ENCODE results near the gene PPP1R3F. TPM values are rescaled to one million over a fixed set of nuclear protein-coding genes. Genes with fewer than 3 reads are reported as not detected.

PPP1R3F gene
- total RNA-seq, 1 donor from 2014 or later = 25.3 TPM

GRCh38 chrX:49227726-49228125 is 41.9 kb upstream of the PPP1R3F start:
- no peak for DNase-seq

DNA sequence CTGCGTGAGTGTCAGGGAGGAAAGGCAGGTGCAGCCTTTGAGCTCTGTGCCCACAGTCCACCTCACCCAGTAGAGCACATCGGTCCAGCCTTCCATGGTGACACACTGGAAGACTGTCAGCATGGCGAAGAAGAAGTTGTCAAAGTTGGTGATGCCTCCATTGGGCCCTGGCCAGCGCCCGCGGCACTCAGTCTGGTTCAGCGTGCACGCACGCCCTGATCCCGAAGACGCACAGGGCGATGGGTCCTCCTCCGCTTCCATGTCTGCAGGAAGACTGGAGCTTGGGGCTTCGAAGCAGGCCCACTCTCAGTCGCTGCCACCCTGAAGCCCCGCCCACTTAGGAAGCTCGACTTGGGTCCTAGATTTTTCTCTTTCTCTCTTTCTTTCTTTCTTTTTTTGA is 41.4 kb upstream of the PPP1R3F start:
- TF ChIP-seq CTCF (IDR thresholded peaks at IDR 0.05; ENCODE audit: borderline replicate concordance) = no peak
- H3K27ac ChIP-seq (replicated peaks) = no peak overlapping the region
- H3K4me3 ChIP-seq = no peak overlapping the region
- DNase-seq = no peak
- H3K9me3 ChIP-seq (replicated peaks) = no peaks in the 10 kb centered on the region
- H3K4me1 ChIP-seq = peaks cover 2% of the 10 kb centered on the region
- H3K27me3 ChIP-seq (ENCODE audit: low read depth) = no peaks in the 10 kb centered on the region
- intact Hi-C loops (cut with micrococcal nuclease) = no loop called here
- H3K36me3 ChIP-seq = no peaks in the 10 kb centered on the region

More at GRCh38 chrX:49227726-49228125, 41.9 kb upstream of the PPP1R3F start:
- no peaks in the 10 kb centered on the region for H3K36me3 ChIP-seq
- TF ChIP-seq CTCF (IDR thresholded peaks at IDR 0.05; ENCODE audit: borderline replicate concordance) = no peak
- intact Hi-C loops (cut with micrococcal nuclease) = no loop called here
- H3K27me3 ChIP-seq (ENCODE audit: low read depth) = no peaks in the 10 kb centered on the region
- H3K27ac ChIP-seq (replicated peaks) = no peak overlapping the region
- no peak overlapping the region for H3K4me3 ChIP-seq
- no peaks in the 10 kb centered on the region for H3K9me3 ChIP-seq (replicated peaks)
- peaks cover 2% of the 10 kb centered on the region for H3K4me1 ChIP-seq

DNA sequence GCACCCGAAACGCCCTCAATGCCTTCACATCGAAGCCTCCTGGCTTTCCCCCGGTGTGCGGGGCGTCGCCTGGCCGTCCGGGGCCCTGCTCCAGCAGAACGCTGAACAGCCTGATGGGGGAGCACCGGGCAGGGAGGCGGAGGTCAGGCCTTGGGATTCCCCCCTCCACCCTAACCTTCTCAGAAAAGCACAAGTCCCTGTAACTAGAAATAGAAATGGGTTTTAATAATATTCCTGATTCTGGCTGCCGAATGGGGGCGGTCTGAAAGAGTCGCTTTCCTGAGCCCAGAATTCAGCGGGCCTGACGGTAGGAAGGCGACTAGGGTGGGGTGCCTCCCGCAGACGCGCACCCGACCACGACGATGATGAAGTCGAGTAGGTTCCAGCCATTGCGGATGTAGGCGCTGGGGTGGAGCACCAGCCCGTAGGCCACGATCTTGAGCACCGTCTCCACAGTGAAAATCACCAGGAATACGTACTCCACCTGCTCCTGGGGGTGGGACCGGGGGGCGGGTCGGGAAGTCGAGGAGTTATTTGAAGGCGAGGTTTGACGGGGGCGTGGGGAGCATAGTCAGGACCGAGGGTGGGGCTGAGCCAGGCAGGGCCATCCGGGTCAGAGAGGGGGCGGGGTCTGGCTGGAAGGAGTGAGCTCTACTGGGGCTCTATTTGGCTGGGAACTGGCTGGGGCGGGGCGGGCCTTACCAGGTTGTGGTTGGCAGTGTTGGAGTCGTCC is 38.9 kb upstream of the PPP1R3F start:
- H3K4me3 ChIP-seq = peak overlapping the region; percentile 57
- TF ChIP-seq CTCF (IDR thresholded peaks at IDR 0.05; ENCODE audit: borderline replicate concordance) = no peak
- intact Hi-C loops (cut with micrococcal nuclease) = no loop called here

DNA sequence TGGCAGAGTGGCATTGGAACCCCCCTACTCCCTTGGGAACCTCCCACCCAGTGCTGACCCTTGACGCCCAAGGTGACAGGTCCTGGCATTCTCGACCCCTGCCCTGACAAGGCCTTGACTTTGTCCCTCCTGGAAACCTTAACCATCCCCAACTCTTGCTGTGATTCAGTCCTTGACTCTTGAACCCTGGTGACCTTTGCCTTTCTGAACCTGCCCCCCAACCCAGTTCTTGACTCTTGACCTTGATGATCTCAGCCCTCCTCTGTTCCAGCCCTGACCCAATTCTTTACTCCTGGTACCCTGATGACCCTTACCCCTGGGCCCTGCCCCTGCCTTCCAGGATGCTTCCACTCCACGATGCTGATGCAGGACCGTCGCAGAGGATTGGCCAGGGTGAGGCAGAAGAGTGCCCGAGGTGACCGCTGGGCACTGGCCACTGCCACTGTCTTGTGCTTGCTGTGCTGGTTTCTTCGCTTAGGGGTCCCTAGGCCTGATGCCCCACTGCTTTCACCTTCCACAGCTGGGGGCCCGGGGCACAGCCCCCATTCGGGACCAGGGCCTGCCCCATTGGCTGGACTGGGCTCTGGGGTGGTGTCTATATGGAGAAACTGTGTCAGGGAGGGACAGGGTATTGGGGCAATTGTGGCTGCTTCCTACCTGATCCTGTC is 38.1 kb upstream of the PPP1R3F start:
- H3K27ac ChIP-seq (replicated peaks) = no peak overlapping the region
- TF ChIP-seq CTCF (IDR thresholded peaks at IDR 0.05; ENCODE audit: borderline replicate concordance) = no peak
- no peaks in the 10 kb centered on the region for H3K27me3 ChIP-seq (ENCODE audit: low read depth)
- peaks cover 8% of the 10 kb centered on the region for H3K4me1 ChIP-seq
- DNase-seq = no peak
- H3K36me3 ChIP-seq = no peaks in the 10 kb centered on the region
- intact Hi-C loops (cut with micrococcal nuclease) = no loop called here
- no peak overlapping the region for H3K4me3 ChIP-seq
- no peaks in the 10 kb centered on the region for H3K9me3 ChIP-seq (replicated peaks)

More for the DNA sequence above, 38.9 kb upstream of the PPP1R3F start:
- H3K27me3 ChIP-seq (ENCODE audit: low read depth) = no peaks in the 10 kb centered on the region
- no peaks in the 10 kb centered on the region for H3K9me3 ChIP-seq (replicated peaks)
- no peaks in the 10 kb centered on the region for H3K36me3 ChIP-seq
- no peak overlapping the region for H3K27ac ChIP-seq (replicated peaks)
- peak; percentile 64 for DNase-seq
- H3K4me1 ChIP-seq = peaks cover 2% of the 10 kb centered on the region

DNA sequence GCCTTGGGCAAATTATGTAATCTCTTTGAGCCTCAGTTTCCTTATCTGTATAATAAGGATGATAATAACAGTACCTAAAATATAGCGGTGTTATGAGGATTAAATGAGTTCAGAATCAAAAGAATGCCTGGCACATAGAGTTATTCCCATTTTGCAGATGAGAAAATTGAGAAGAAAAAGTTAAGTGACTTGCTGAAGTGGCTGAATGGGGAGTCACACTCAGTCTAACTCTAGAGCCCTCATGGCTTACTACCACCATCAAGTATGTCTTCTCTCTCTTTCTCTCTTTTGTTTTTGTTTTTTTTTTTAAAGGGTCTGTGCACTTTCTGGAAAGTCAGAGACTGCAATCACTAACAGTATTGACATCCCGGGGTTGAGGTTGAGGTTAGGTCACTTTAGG is 37.1 kb upstream of the PPP1R3F start:
- TF ChIP-seq CTCF (IDR thresholded peaks at IDR 0.05; ENCODE audit: borderline replicate concordance) = no peak
- no peaks in the 10 kb centered on the region for H3K9me3 ChIP-seq (replicated peaks)
- intact Hi-C loops (cut with micrococcal nuclease) = no loop called here
- no peaks in the 10 kb centered on the region for H3K27me3 ChIP-seq (ENCODE audit: low read depth)
- no peak overlapping the region for H3K4me3 ChIP-seq
- DNase-seq = no peak
- H3K4me1 ChIP-seq = peaks cover 11% of the 10 kb centered on the region
- no peaks in the 10 kb centered on the region for H3K36me3 ChIP-seq
- no peak overlapping the region for H3K27ac ChIP-seq (replicated peaks)
